ENCODE measurements around the gene CDC40. TPM values are rescaled to one million over a fixed set of nuclear protein-coding genes. Genes with fewer than 3 reads are reported as not detected.

CDC40 gene
- total RNA-seq, 1 donor from 2014 or later, result 11.0 TPM

DNA sequence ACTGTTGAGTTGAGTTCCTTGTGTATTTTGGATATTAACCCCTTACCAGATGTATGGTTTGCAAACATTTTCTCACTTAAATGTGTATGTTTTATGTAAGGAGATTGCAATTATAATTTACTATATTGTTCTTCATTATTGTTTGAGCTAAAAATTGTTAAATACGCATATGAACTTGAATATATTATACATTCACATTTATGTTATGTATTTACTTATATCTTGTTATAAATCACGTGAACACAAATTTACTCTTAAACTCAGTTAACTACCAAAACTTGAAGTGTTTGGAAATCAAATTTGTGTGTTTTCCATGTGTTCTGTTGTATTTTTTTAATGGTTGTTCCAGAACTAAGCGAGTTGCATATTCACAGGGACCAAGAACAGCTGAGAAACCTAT is 18.3 kb downstream of the CDC40 start:
- H3K27ac ChIP-seq (ENCODE audit: low read depth, low read length), result no peak overlapping the region
- no peaks in the 10 kb centered on the region for H3K9me3 ChIP-seq (ENCODE audit: control insufficient read depth in 3 of 3, low read length in 3 of 3)
- no peaks in the 10 kb centered on the region for H3K4me1 ChIP-seq (ENCODE audit: control insufficient read depth in 3 of 3, insufficient read depth in 3 of 3, low read length in 3 of 3)
- no peak overlapping the region for H3K4me3 ChIP-seq (ENCODE audit: low read length in 3 of 3)
- peaks cover 0 to 2% (median 2%) of the 10 kb centered on the region in 3 donors for H3K36me3 ChIP-seq (ENCODE audit: control insufficient read depth in 3 of 3, insufficient read depth in 3 of 3, low read length in 3 of 3)
- no peak overlapping the region for H3K9ac ChIP-seq (ENCODE audit: low read depth in 1 of 3, low read length in 3 of 3)
- no peaks in the 10 kb centered on the region for H3K27me3 ChIP-seq (ENCODE audit: control insufficient read depth in 3 of 3, insufficient read depth in 3 of 3, low read length in 3 of 3)

DNA sequence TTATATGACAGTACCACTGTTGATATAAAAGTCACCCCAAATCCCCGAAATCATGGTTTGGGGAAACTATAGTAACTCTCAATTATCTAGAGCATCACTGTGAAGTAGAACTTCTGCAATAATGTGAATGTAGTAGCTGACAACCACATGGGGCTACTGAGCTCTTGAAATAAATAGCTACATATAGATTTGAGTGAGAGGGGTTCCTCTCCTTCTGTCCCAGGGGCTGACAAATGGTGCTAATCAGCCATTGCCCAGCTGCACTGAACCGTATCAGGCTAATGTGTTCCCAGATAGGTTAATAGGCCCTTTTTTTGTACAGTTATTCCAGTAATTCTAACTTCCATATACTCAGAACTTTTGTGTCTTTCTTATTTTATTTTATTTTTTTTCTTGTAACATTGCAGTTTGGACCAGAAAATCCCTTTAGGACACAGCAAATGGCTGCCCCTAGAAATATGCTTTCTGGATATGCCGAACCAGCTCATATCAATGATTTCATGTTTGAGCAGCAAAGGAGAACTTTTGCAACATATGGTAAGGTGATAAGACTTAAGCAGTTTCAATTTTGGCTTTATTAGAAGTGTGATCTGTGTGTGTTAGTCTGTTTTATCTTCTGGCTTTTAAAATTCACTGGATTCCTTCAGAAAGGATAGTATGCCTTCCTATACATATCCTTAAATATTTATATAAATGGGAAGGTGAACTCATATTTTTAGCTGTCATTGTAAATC is 21.1 kb downstream of the CDC40 start:
- H3K27me3 ChIP-seq (ENCODE audit: control insufficient read depth in 3 of 3, insufficient read depth in 3 of 3, low read length in 3 of 3), result no peaks in the 10 kb centered on the region

GRCh38 chr6:110207652-110208051 is 27.4 kb downstream of the CDC40 start:
- Histone ChIP-seq H3K9me3 (ENCODE audit: control insufficient read depth in 3 of 3, low read length in 3 of 3) (no peaks in the 10 kb centered on the region), H3K9ac (ENCODE audit: low read depth in 1 of 3, low read length in 3 of 3) (no peak overlapping the region), H3K4me1 (ENCODE audit: control insufficient read depth in 3 of 3, insufficient read depth in 3 of 3, low read length in 3 of 3) (no peaks in the 10 kb centered on the region), H3K27me3 (ENCODE audit: control insufficient read depth in 3 of 3, insufficient read depth in 3 of 3, low read length in 3 of 3) (no peaks in the 10 kb centered on the region), H3K27ac (ENCODE audit: low read depth, low read length) (no peak overlapping the region), H3K36me3 (ENCODE audit: control insufficient read depth in 3 of 3, insufficient read depth in 3 of 3, low read length in 3 of 3) (peaks cover 5 to 17% (median 15%) of the 10 kb centered on the region in 3 donors), H3K4me3 (ENCODE audit: low read length in 3 of 3) (no peak overlapping the region)

More for the DNA sequence above, 21.1 kb downstream of the CDC40 start:
- H3K36me3 ChIP-seq (ENCODE audit: control insufficient read depth in 3 of 3, insufficient read depth in 3 of 3, low read length in 3 of 3), result no peaks in the 10 kb centered on the region
- no peaks in the 10 kb centered on the region for H3K4me1 ChIP-seq (ENCODE audit: control insufficient read depth in 3 of 3, insufficient read depth in 3 of 3, low read length in 3 of 3)
- no peaks in the 10 kb centered on the region for H3K9me3 ChIP-seq (ENCODE audit: control insufficient read depth in 3 of 3, low read length in 3 of 3)
- H3K27ac ChIP-seq (ENCODE audit: low read depth, low read length), result no peak overlapping the region
- H3K4me3 ChIP-seq (ENCODE audit: low read length in 3 of 3), result no peak overlapping the region
- no peak overlapping the region for H3K9ac ChIP-seq (ENCODE audit: low read depth in 1 of 3, low read length in 3 of 3)

GRCh38 chr6:110211753-110212152 is 31.5 kb downstream of the CDC40 start:
- Histone ChIP-seq H3K4me3 (ENCODE audit: low read length in 3 of 3) (no peak overlapping the region), H3K9me3 (ENCODE audit: control insufficient read depth in 3 of 3, low read length in 3 of 3) (no peaks in the 10 kb centered on the region), H3K4me1 (ENCODE audit: control insufficient read depth in 3 of 3, insufficient read depth in 3 of 3, low read length in 3 of 3) (no peaks in the 10 kb centered on the region), H3K27me3 (ENCODE audit: control insufficient read depth in 3 of 3, insufficient read depth in 3 of 3, low read length in 3 of 3) (no peaks in the 10 kb centered on the region), H3K36me3 (ENCODE audit: control insufficient read depth in 3 of 3, insufficient read depth in 3 of 3, low read length in 3 of 3) (peaks cover 9 to 44% (median 39%) of the 10 kb centered on the region in 3 donors), H3K9ac (ENCODE audit: low read depth in 1 of 3, low read length in 3 of 3) (no peak overlapping the region), H3K27ac (ENCODE audit: low read depth, low read length) (no peak overlapping the region)

- H3K4me1 ChIP-seq (ENCODE audit: control insufficient read depth in 3 of 3, insufficient read depth in 3 of 3, low read length in 3 of 3), result no peaks in the 10 kb centered on the region
- no peak overlapping the region for H3K4me3 ChIP-seq (ENCODE audit: low read length in 3 of 3)
- peaks cover 7 to 52% (median 45%) of the 10 kb centered on the region in 3 donors for H3K36me3 ChIP-seq (ENCODE audit: control insufficient read depth in 3 of 3, insufficient read depth in 3 of 3, low read length in 3 of 3)
These were observed 34.1 kb downstream of the CDC40 start for GRCh38 chr6:110214338-110214737.

GRCh38 chr6:110216140-110216539 is 35.9 kb downstream of the CDC40 start:
- Histone ChIP-seq H3K36me3 (ENCODE audit: control insufficient read depth in 3 of 3, insufficient read depth in 3 of 3, low read length in 3 of 3) (peaks cover 10 to 62% (median 49%) of the 10 kb centered on the region in 3 donors), H3K4me3 (ENCODE audit: low read length in 3 of 3) (no peak overlapping the region), H3K27ac (ENCODE audit: low read depth, low read length) (no peak overlapping the region), H3K27me3 (ENCODE audit: control insufficient read depth in 3 of 3, insufficient read depth in 3 of 3, low read length in 3 of 3) (no peaks in the 10 kb centered on the region), H3K9ac (ENCODE audit: low read depth in 1 of 3, low read length in 3 of 3) (no peak overlapping the region), H3K9me3 (ENCODE audit: control insufficient read depth in 3 of 3, low read length in 3 of 3) (no peaks in the 10 kb centered on the region), H3K4me1 (ENCODE audit: control insufficient read depth in 3 of 3, insufficient read depth in 3 of 3, low read length in 3 of 3) (no peaks in the 10 kb centered on the region)

More at GRCh38 chr6:110214338-110214737, 34.1 kb downstream of the CDC40 start:
- Histone ChIP-seq H3K9me3 (ENCODE audit: control insufficient read depth in 3 of 3, low read length in 3 of 3) (no peaks in the 10 kb centered on the region), H3K9ac (ENCODE audit: low read depth in 1 of 3, low read length in 3 of 3) (no peak overlapping the region), H3K27ac (ENCODE audit: low read depth, low read length) (no peak overlapping the region), H3K27me3 (ENCODE audit: control insufficient read depth in 3 of 3, insufficient read depth in 3 of 3, low read length in 3 of 3) (no peaks in the 10 kb centered on the region)

- Histone ChIP-seq H3K36me3 (ENCODE audit: control insufficient read depth in 3 of 3, insufficient read depth in 3 of 3, low read length in 3 of 3) (peaks cover 9 to 59% (median 47%) of the 10 kb centered on the region in 3 donors), H3K4me1 (ENCODE audit: control insufficient read depth in 3 of 3, insufficient read depth in 3 of 3, low read length in 3 of 3) (no peaks in the 10 kb centered on the region), H3K27ac (ENCODE audit: low read depth, low read length) (no peak overlapping the region), H3K9me3 (ENCODE audit: control insufficient read depth in 3 of 3, low read length in 3 of 3) (no peaks in the 10 kb centered on the region), H3K27me3 (ENCODE audit: control insufficient read depth in 3 of 3, insufficient read depth in 3 of 3, low read length in 3 of 3) (no peaks in the 10 kb centered on the region), H3K9ac (ENCODE audit: low read depth in 1 of 3, low read length in 3 of 3) (no peak overlapping the region), H3K4me3 (ENCODE audit: low read length in 3 of 3) (no peak overlapping the region)
These were observed 37.0 kb downstream of the CDC40 start for GRCh38 chr6:110217266-110217665.

- no peak overlapping the region for H3K4me3 ChIP-seq (ENCODE audit: low read length in 3 of 3)
- no peaks in the 10 kb centered on the region for H3K9me3 ChIP-seq (ENCODE audit: control insufficient read depth in 3 of 3, low read length in 3 of 3)
- H3K27ac ChIP-seq (ENCODE audit: low read depth, low read length), result no peak overlapping the region
- no peaks in the 10 kb centered on the region for H3K4me1 ChIP-seq (ENCODE audit: control insufficient read depth in 3 of 3, insufficient read depth in 3 of 3, low read length in 3 of 3)
- no peaks in the 10 kb centered on the region for H3K27me3 ChIP-seq (ENCODE audit: control insufficient read depth in 3 of 3, insufficient read depth in 3 of 3, low read length in 3 of 3)
- peaks cover 10 to 40% (median 28%) of the 10 kb centered on the region in 3 donors for H3K36me3 ChIP-seq (ENCODE audit: control insufficient read depth in 3 of 3, insufficient read depth in 3 of 3, low read length in 3 of 3)
- H3K9ac ChIP-seq (ENCODE audit: low read depth in 1 of 3, low read length in 3 of 3), result no peak overlapping the region
These were observed 41.5 kb downstream of the CDC40 start for GRCh38 chr6:110221738-110222137.

- no peaks in the 10 kb centered on the region for H3K4me1 ChIP-seq (ENCODE audit: control insufficient read depth in 3 of 3, insufficient read depth in 3 of 3, low read length in 3 of 3)
- no peak overlapping the region for H3K9ac ChIP-seq (ENCODE audit: low read depth in 1 of 3, low read length in 3 of 3)
- peaks cover 9 to 28% (median 25%) of the 10 kb centered on the region in 3 donors for H3K36me3 ChIP-seq (ENCODE audit: control insufficient read depth in 3 of 3, insufficient read depth in 3 of 3, low read length in 3 of 3)
- no peak overlapping the region for H3K27ac ChIP-seq (ENCODE audit: low read depth, low read length)
- H3K9me3 ChIP-seq (ENCODE audit: control insufficient read depth in 3 of 3, low read length in 3 of 3), result no peaks in the 10 kb centered on the region
- no peak overlapping the region for H3K4me3 ChIP-seq (ENCODE audit: low read length in 3 of 3)
- H3K27me3 ChIP-seq (ENCODE audit: control insufficient read depth in 3 of 3, insufficient read depth in 3 of 3, low read length in 3 of 3), result no peaks in the 10 kb centered on the region
These were observed 46.0 kb downstream of the CDC40 start for GRCh38 chr6:110226261-110226660.

GRCh38 chr6:110232450-110232849 is 52.2 kb downstream of the CDC40 start:
- Histone ChIP-seq H3K9ac (ENCODE audit: low read depth in 1 of 3, low read length in 3 of 3) (no peak overlapping the region), H3K9me3 (ENCODE audit: control insufficient read depth in 3 of 3, low read length in 3 of 3) (no peaks in the 10 kb centered on the region), H3K4me1 (ENCODE audit: control insufficient read depth in 3 of 3, insufficient read depth in 3 of 3, low read length in 3 of 3) (peaks cover 0 to 5% (median 5%) of the 10 kb centered on the region in 3 donors), H3K4me3 (ENCODE audit: low read length in 3 of 3) (no peak overlapping the region), H3K27ac (ENCODE audit: low read depth, low read length) (no peak overlapping the region), H3K36me3 (ENCODE audit: control insufficient read depth in 3 of 3, insufficient read depth in 3 of 3, low read length in 3 of 3) (peaks cover 3 to 16% (median 13%) of the 10 kb centered on the region in 3 donors), H3K27me3 (ENCODE audit: control insufficient read depth in 3 of 3, insufficient read depth in 3 of 3, low read length in 3 of 3) (no peaks in the 10 kb centered on the region)

All from skeletal muscle tissue (tissue), 4 donors.